HG02943 (cell line): ENCODE data around the gene ENGASE.
"Not testable (repeated sequence)": the region's sequence is repeated elsewhere in the genome, so short reads cannot be mapped to it uniquely, and the experiment has no call there.

Source experiments
- ATAC-seq: cut with Tn5 transposase; IDR thresholded peaks from one replicate; pipeline ENCODE4 v1.9.1; 2021; ENCODE audit warnings: mild to moderate bottlenecking, low read depth, moderate library complexity; ENCODE audit not compliant: unreplicated experiment

Gene ENGASE

GRCh38 chr17:79074649-79075445, at the start of gene ENGASE:
Gene ENGASE, plus strand, starts transcription at chr17:79074824. Its CDS starts 121 bp downstream, at chr17:79074945.
- peak; percentile 85 for ATAC-seq

GRCh38 chr17:79024901-79025737, 49.5 kb upstream of the ENGASE start:
- no peak for ATAC-seq

- ATAC-seq = no peak
Measured at GRCh38 chr17:79026376-79027273, 48.0 kb upstream of the ENGASE start.

GRCh38 chr17:79027274-79027924, 47.2 kb upstream of the ENGASE start:
- ATAC-seq = no peak

- no peak for ATAC-seq
Measured at GRCh38 chr17:79027925-79028491, 46.6 kb upstream of the ENGASE start.

GRCh38 chr17:79028496-79029326, 45.9 kb upstream of the ENGASE start:
- no peak for ATAC-seq

GRCh38 chr17:79029327-79030009, 45.2 kb upstream of the ENGASE start:
- ATAC-seq = no peak

GRCh38 chr17:79030636-79031035, 44.0 kb upstream of the ENGASE start:
- ATAC-seq = not testable (repeated sequence)

GRCh38 chr17:79031996-79032875, 42.4 kb upstream of the ENGASE start:
- no peak for ATAC-seq

- ATAC-seq = no peak
Measured at GRCh38 chr17:79033046-79033616, 41.5 kb upstream of the ENGASE start.

- no peak for ATAC-seq
Measured at GRCh38 chr17:79033741-79034501, 40.7 kb upstream of the ENGASE start.

GRCh38 chr17:79034931-79035485, 39.6 kb upstream of the ENGASE start:
- ATAC-seq = no peak

GRCh38 chr17:79035686-79036085, 38.9 kb upstream of the ENGASE start:
- no peak for ATAC-seq

- no peak for ATAC-seq
Measured at GRCh38 chr17:79036181-79036580, 38.4 kb upstream of the ENGASE start.

GRCh38 chr17:79036596-79036995, 38.0 kb upstream of the ENGASE start:
- ATAC-seq = no peak

GRCh38 chr17:79038545-79039135, 36.0 kb upstream of the ENGASE start:
- ATAC-seq = no peak
